ENCODE data around the gene FAM186B.
A peak's percentile ranks its signal among the peaks of the same experiment; 100 is the strongest.

FAM186B gene

GRCh38 chr12:49567611-49568441, 37.6 kb downstream of the FAM186B start, which contains the start of gene MCRS1:
Gene MCRS1, minus strand, starts transcription at chr12:49568142. Its CDS starts 1,411 bp downstream, at chr12:49566731.
- DNase-seq = peak; percentile 85 to 88
- peak within 1 kb of the TSS; percentile 99 for H3K27ac Mint-ChIP-seq
- H3K9me3 Mint-ChIP-seq = no peaks in the 10 kb centered on the region
- H3K4me3 Mint-ChIP-seq = peak within 1 kb of the TSS; percentile 99 to 100
- peaks cover 74% of the 10 kb centered on the region for H3K4me1 Mint-ChIP-seq
- no peaks in the 10 kb centered on the region for H3K27me3 Mint-ChIP-seq
- ATAC-seq = peak; percentile 94

- peak overlapping the region; percentile 99 to 100 for H3K4me3 Mint-ChIP-seq
- DNase-seq (no peak), ATAC-seq (peak; percentile 41)
- H3K27ac Mint-ChIP-seq = peak overlapping the region; percentile 99
- H3K27me3 Mint-ChIP-seq = no peaks in the 10 kb centered on the region
- H3K9me3 Mint-ChIP-seq = no peaks in the 10 kb centered on the region
- H3K4me1 Mint-ChIP-seq = peaks cover 76% of the 10 kb centered on the region
Measured at GRCh38 chr12:49567302-49567610, 38.2 kb downstream of the FAM186B start.

- H3K9me3 Mint-ChIP-seq = no peaks in the 10 kb centered on the region
- no peak for DNase-seq
- H3K4me3 Mint-ChIP-seq = peak overlapping the region; percentile 7 to 34
- ATAC-seq = no peak
- H3K4me1 Mint-ChIP-seq = peaks cover 78% of the 10 kb centered on the region
- H3K27ac Mint-ChIP-seq = no peak overlapping the region
- no peaks in the 10 kb centered on the region for H3K27me3 Mint-ChIP-seq
Measured at GRCh38 chr12:49566361-49566760, 39.1 kb downstream of the FAM186B start.

- Mint-ChIP-seq H3K4me3 (peak overlapping the region; percentile 27 to 32), H3K27ac (peak overlapping the region; percentile 24 to 91), H3K9me3 (no peaks in the 10 kb centered on the region)
Measured at GRCh38 chr12:49565406-49566265, 39.8 kb downstream of the FAM186B start.

GRCh38 chr12:49564686-49565405, 40.6 kb downstream of the FAM186B start:
- no peak for ATAC-seq
- no peak for DNase-seq
- Mint-ChIP-seq H3K27ac (peak overlapping the region in 1 of 2 donors; percentile 57), H3K4me1 (peaks cover 76% of the 10 kb centered on the region), H3K9me3 (no peaks in the 10 kb centered on the region), H3K4me3 (peak overlapping the region in 1 of 2 donors; percentile 32), H3K27me3 (no peaks in the 10 kb centered on the region)

More at GRCh38 chr12:49565406-49566265, 39.8 kb downstream of the FAM186B start:
- Mint-ChIP-seq H3K27me3 (no peaks in the 10 kb centered on the region), H3K4me1 (peaks cover 78% of the 10 kb centered on the region)
- ATAC-seq (no peak), DNase-seq (no peak)

- Mint-ChIP-seq H3K4me1 (peaks cover 73% of the 10 kb centered on the region), H3K27ac (peak overlapping the region in 1 of 2 donors; percentile 45), H3K4me3 (no peak overlapping the region), H3K9me3 (no peaks in the 10 kb centered on the region), H3K27me3 (no peaks in the 10 kb centered on the region)
- ATAC-seq = no peak
- DNase-seq = no peak
Measured at GRCh38 chr12:49563951-49564685, 41.3 kb downstream of the FAM186B start.

- Mint-ChIP-seq H3K9me3 (no peaks in the 10 kb centered on the region), H3K27me3 (no peaks in the 10 kb centered on the region), H3K4me1 (peaks cover 69% of the 10 kb centered on the region), H3K4me3 (no peak overlapping the region), H3K27ac (no peak overlapping the region)
- no peak for DNase-seq
- ATAC-seq = no peak
Measured at GRCh38 chr12:49562831-49563230, 42.6 kb downstream of the FAM186B start.

- Mint-ChIP-seq H3K4me3 (no peak overlapping the region), H3K9me3 (no peaks in the 10 kb centered on the region), H3K4me1 (peaks cover 65% of the 10 kb centered on the region), H3K27ac (peak overlapping the region in 1 of 2 donors; percentile 0), H3K27me3 (no peaks in the 10 kb centered on the region)
- DNase-seq (no peak), ATAC-seq (no peak)
Measured at GRCh38 chr12:49562233-49562632, 43.2 kb downstream of the FAM186B start.

- Mint-ChIP-seq H3K4me3 (no peak overlapping the region), H3K4me1 (peaks cover 60% of the 10 kb centered on the region), H3K9me3 (no peaks in the 10 kb centered on the region), H3K27me3 (no peaks in the 10 kb centered on the region), H3K27ac (peak overlapping the region; percentile 44 to 55)
- ATAC-seq (no peak), DNase-seq (no peak)
Measured at GRCh38 chr12:49560695-49561094, 44.7 kb downstream of the FAM186B start.

GRCh38 chr12:49559011-49559675, 46.3 kb downstream of the FAM186B start:
- DNase-seq (no peak), ATAC-seq (no peak)
- Mint-ChIP-seq H3K4me3 (no peak overlapping the region), H3K27ac (peak overlapping the region in 1 of 2 donors; percentile 4), H3K9me3 (no peaks in the 10 kb centered on the region), H3K4me1 (peaks cover 47% of the 10 kb centered on the region), H3K27me3 (no peaks in the 10 kb centered on the region)

GRCh38 chr12:49558526-49558925, 46.9 kb downstream of the FAM186B start:
- Mint-ChIP-seq H3K9me3 (no peaks in the 10 kb centered on the region), H3K4me1 (peaks cover 47% of the 10 kb centered on the region), H3K4me3 (no peak overlapping the region), H3K27me3 (no peaks in the 10 kb centered on the region), H3K27ac (no peak overlapping the region)
- DNase-seq (no peak), ATAC-seq (no peak)

GRCh38 chr12:49557917-49558215, 47.6 kb downstream of the FAM186B start:
- Mint-ChIP-seq H3K4me1 (peaks cover 52% of the 10 kb centered on the region), H3K27ac (no peak overlapping the region), H3K27me3 (no peaks in the 10 kb centered on the region), H3K9me3 (no peaks in the 10 kb centered on the region), H3K4me3 (no peak overlapping the region)
- DNase-seq (no peak), ATAC-seq (no peak)

GRCh38 chr12:49557187-49557916, 48.1 kb downstream of the FAM186B start:
- ATAC-seq (no peak), DNase-seq (no peak)
- peak overlapping the region in 1 of 2 donors; percentile 64 for H3K27ac Mint-ChIP-seq
- H3K4me3 Mint-ChIP-seq = no peak overlapping the region
- H3K9me3 Mint-ChIP-seq = no peaks in the 10 kb centered on the region
- no peaks in the 10 kb centered on the region for H3K27me3 Mint-ChIP-seq
- H3K4me1 Mint-ChIP-seq = peaks cover 50% of the 10 kb centered on the region
